WTC11 (cell line): ENCODE data around the gene SLC30A1. TPM values are rescaled to one million over a fixed set of nuclear protein-coding genes. Genes with fewer than 3 reads are reported as not detected.

ENCODE experiments used
- ARID4B ChIP-seq: sonication (generic); formaldehyde crosslinking; IDR thresholded peaks from 2 replicates; pipeline ENCODE4 v1.8.0; 2023; ENCODE audit warnings: missing genetic modification reagents, mild to moderate bottlenecking, borderline replicate concordance
- CDX4 ChIP-seq: fragments of 250-450 bp; sonication (Bioruptor Pico); IDR thresholded peaks from 2 replicates; pipeline ENCODE4 v1.9.0; 2021; ENCODE audit warnings: moderate library complexity, mild to moderate bottlenecking, inconsistent platforms, borderline replicate concordance
- CTCF ChIP-seq: fragments of 200-600 bp; IDR thresholded peaks from 2 replicates; pipeline ENCODE4 v1.8.0; 2022; ENCODE audit warnings: antibody characterized with exemption
- FOXP4 ChIP-seq: sonication (generic); formaldehyde crosslinking; IDR thresholded peaks from 2 replicates; pipeline ENCODE4 v1.8.0; 2022; ENCODE audit warnings: mild to moderate bottlenecking, missing genetic modification reagents
- HMGA2 ChIP-seq: fragments of 250-450 bp; sonication (Bioruptor Pico); IDR thresholded peaks from 2 replicates; pipeline ENCODE4 v1.4.0; 2021; ENCODE audit warnings: mild to moderate bottlenecking, moderate library complexity
- JAZF1 ChIP-seq: fragments of 250-450 bp; sonication (Bioruptor Pico); IDR thresholded peaks from 2 replicates; pipeline ENCODE4 v1.9.0; 2021; ENCODE audit warnings: moderate library complexity, mild to moderate bottlenecking, inconsistent platforms
- MAX ChIP-seq: sonication (generic); formaldehyde crosslinking; IDR thresholded peaks from 2 replicates; pipeline ENCODE4 v1.8.0; 2022; ENCODE audit warnings: mild to moderate bottlenecking, missing genetic modification reagents
- MYBL2 ChIP-seq: sonication (generic); formaldehyde crosslinking; IDR thresholded peaks from 2 replicates; pipeline ENCODE4 v1.8.1; 2023; ENCODE audit warnings: mild to moderate bottlenecking, moderate library complexity, missing genetic modification reagents
- SP1 ChIP-seq: sonication (generic); formaldehyde crosslinking; conservative IDR thresholded peaks from 2 replicates; pipeline ENCODE4 v1.8.1; 2022; ENCODE audit warnings: missing genetic modification reagents
- TCF7 ChIP-seq: sonication (generic); formaldehyde crosslinking; IDR thresholded peaks from 2 replicates; pipeline ENCODE4 v1.8.0; 2022; ENCODE audit warnings: mild to moderate bottlenecking, low read depth, missing genetic modification reagents, moderate library complexity
- TEAD1 ChIP-seq: sonication (generic); formaldehyde crosslinking; IDR thresholded peaks from 2 replicates; pipeline ENCODE4 v1.8.0; 2022; ENCODE audit warnings: mild to moderate bottlenecking, missing genetic modification reagents
- TEAD4 ChIP-seq: sonication (generic); formaldehyde crosslinking; IDR thresholded peaks from 2 replicates; pipeline ENCODE4 v1.8.0; 2022; ENCODE audit warnings: mild to moderate bottlenecking, missing genetic modification reagents
- ZNF121 ChIP-seq: sonication (generic); formaldehyde crosslinking; IDR thresholded peaks from 2 replicates; pipeline ENCODE4 v1.8.0; 2023; ENCODE audit warnings: missing genetic modification reagents
- ZNF416 ChIP-seq: fragments of 250-450 bp; sonication (Bioruptor Pico); IDR thresholded peaks from 2 replicates; pipeline ENCODE4 v1.9.0; 2021; ENCODE audit warnings: mild to moderate bottlenecking, inconsistent platforms
- ZNF425 ChIP-seq: fragments of 250-450 bp; sonication (Bioruptor Pico); conservative IDR thresholded peaks from 2 replicates; pipeline ENCODE4 v1.9.0; 2021; ENCODE audit warnings: mild to moderate bottlenecking
- total RNA-seq: library from RNA; stranded (reverse); gene quantifications from 3 replicates; pipeline ENCODE4 v1.2.3, GENCODE V29; 2021

SLC30A1 gene
- total RNA-seq, 1 experiment from 2014 or later: 20.0 TPM

- TF ChIP-seq FOXP4 (no peak), ARID4B (no peak), ZNF416 (CRISPR knock-in tag) (no peak), ZNF121 (CRISPR knock-in tag) (no peak), CTCF (no peak), HMGA2 (CRISPR knock-in tag) (no peak), JAZF1 (CRISPR knock-in tag) (no peak), ZNF425 (CRISPR knock-in tag) (no peak), CDX4 (CRISPR knock-in tag) (no peak), TCF7 (CRISPR knock-in tag) (no peak), MYBL2 (CRISPR knock-in tag) (no peak), MAX (CRISPR knock-in tag) (no peak), TEAD4 (CRISPR knock-in tag) (no peak), TEAD1 (CRISPR knock-in tag) (no peak), SP1 (CRISPR knock-in tag) (no peak)
Observed at GRCh38 chr1:211532088-211532444, 46.9 kb downstream of the SLC30A1 start (continued).
